Measurements from ENCODE around the gene GALNT9.
"Not testable (repeated sequence)": the region's sequence is repeated elsewhere in the genome, so short reads cannot be mapped to it uniquely, and the experiment has no call there.

GALNT9 gene

DNA sequence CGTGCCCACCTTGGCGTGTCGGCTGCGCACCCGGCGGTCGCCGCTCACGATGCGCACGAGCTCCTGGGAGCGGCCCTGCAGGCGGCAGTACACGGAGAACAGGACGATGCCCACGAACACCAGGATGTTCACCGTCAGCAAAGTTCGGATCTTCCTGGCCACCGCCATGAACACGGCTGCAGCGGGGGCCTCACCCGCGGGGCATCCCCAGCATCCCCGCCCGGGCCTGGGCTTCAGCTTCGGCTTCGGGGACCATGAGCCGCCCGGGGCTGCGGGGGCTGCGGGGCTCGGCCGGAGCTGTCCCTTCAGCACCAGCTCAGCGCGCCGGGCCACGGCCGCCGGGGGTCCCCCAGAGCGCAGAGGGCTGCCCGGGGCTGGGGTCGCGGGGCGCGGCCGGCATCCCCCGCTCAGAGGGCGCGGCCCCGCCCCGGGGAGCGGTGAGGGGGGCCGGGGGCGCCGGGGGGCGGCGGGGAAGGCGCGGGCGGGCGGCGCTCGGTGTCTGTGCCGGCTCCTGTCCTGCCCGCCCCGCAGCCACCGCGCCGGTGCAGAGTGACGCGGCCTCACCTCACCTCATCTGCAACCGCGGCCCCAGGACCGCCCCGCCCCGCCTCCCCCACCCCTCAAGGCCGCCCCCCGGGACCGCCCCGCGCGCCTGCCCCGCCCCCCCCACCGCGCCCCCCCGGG, at the start of gene GALNT9:
Gene GALNT9 (minus strand): TSS at position 554 of the 684 bp plus-strand sequence. CDS start 386 bp downstream, at position 168.
- peak; percentile 23 for DNase-seq

DNA sequence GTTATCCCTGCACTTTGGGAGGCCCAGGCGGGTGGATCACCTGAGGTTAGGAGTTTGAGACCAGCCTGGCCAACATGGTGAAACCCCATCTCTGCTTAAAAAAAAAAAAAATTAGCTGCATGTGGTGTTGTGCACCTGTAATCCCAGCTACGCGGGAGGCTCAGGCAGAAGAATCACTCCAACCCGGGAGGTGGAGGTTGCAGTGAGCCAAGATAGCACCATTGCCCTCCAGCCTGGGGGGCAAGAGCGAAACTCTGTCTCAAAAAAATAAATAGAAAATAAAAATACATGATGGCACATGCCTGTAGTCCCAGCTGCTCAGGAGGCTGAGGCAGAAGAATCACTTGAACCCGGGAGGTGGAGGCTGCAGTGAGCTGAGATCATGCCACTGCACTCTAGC, 49.7 kb upstream of the GALNT9 start:
- not testable (repeated sequence) for DNase-seq

DNA sequence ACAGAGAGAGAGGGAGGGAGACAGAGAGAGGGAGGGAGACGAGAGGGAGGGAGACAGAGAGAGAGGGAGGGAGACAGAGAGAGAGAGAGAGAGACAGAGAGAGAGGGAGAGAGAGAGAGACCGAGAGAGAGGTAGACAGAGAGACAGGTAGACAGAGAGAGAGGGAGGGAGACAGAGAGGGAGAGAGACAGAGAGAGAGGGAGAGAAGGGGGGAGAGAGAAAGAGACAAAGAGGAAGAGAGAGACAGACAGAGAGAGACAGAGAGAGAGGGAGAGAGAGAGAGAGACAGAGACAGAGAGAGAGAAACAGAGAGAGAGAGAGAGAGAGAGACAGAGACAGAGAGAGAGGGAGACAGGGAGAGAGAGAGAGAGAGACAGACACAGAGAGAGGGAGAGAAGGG, 47.8 kb upstream of the GALNT9 start:
- no peak for DNase-seq

DNA sequence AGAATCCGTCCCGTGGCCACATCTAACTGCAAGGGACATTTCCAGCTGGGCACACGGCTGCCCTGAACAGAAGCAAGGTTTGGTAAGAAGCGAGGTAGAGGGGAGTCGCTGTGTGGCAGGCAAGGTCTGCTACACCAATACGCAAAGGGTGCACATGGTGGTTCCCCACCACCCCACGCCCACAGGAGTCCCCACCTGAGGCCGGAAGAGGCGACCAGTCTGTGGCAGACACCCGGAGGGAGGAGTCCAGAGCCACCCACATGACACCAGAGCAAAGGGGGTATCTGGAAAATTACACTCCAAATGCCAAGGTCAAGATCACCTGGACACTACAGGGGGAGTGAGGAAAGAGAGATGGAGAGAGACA, 47.1 kb upstream of the GALNT9 start:
- no peak for DNase-seq

DNA sequence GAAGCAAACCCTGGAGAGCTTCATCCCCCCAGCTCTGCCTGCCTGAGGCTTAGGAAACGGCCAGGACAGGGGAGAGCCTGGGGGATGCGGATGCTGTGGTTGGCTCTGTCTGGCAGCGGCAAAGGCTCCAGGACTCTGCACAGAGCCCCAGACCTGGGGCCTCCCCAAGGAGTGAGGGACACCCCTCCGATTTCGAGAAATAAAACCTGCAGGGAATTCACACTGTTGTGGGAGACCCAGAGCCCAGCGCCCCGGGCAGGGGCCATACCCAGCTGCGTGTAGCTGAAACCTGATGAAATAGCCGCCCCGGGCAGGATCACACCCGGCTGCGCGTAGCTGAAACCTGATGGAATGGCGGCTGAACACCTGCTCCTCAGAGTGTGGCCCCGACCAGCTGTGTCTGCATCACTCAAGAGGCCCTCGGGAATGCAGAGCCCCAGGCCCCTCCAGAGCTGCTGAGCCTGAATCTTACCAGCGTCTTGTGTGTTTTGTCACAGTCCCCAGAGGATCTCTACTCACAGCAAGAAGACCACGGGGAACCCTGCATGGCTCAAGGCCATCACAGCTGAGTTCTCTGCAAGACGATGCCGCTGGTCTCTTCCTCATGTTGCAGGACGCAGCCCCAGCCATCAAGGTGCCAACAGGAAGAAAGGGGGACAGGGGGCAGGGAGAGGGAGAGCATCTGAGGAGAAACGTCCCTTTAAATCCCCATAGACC, 46.5 kb upstream of the GALNT9 start:
- no peak for DNase-seq

DNA sequence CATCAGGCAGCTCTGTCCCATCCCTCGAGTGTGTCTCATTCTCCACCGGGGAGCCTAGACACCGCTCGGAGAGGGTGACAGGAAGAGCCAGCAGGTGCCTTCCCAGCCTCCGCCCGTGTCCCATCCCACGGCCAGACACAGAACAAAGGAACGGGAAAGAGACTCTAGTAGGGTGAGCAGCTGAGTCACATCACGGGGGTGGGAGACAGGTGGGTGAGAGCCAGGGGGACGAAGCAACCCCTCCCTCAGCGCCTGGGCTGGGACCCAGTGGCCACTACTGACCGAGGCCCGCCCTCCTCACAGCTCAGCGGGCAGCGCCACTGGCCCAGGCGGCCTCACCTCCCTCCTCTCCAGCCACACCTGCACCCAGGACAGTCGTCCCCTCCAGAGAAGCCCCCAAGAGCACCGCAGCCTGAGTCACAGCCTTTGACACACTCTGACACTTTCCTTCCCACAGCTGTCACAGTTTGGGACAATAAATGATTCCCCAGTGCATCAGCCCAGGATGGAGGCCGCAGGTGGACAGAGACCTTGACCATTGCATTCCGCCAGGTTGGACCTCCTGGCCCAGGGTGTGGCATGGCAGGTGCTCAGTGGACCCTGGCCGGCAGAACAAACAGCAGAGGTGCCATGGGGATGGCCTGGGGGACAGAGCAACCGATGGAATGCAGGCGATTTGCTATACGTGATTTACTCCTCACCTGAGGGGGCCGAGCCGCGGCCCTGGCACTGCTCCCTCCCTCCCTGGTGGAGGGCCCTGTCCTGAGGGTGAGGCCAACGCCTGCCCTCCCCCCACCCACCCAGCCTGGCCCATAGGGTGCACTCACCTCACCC, 45.4 kb upstream of the GALNT9 start:
- DNase-seq, result no peak

DNA sequence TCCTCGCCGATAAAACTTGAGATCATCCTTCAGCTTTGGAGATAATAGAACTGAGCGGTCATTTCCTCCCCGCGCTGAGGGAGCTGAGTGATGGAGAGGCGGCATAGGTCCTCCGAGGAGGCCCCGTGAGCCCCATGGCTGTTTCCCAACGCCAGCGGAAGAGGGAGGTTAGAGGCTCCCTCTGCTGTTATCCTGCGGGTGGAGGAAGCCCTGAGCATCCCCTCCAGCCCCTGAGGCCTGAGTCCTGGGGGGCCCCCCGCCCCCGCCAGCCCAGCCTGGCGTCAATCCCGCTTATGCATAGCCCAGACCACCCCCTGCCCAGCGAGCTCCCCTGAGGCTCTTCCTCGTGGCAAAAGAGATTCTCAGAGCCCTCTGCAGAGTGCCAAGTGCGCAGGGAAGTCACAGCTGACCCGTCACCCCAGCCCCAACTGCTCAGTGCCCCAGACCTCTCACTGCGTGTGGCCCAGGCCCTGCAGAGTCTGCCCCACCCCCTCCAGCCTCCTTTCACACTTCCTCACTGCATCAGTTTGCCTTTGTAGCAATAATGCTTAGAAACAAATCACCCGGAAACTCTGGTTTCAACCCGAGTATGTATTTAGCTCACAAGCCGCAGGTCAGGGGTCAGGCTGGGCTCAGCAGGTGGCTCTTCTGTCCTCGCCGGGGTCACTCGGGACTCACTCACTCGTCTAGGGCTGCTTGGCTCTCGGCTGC, 44.7 kb upstream of the GALNT9 start:
- no peak for DNase-seq

DNA sequence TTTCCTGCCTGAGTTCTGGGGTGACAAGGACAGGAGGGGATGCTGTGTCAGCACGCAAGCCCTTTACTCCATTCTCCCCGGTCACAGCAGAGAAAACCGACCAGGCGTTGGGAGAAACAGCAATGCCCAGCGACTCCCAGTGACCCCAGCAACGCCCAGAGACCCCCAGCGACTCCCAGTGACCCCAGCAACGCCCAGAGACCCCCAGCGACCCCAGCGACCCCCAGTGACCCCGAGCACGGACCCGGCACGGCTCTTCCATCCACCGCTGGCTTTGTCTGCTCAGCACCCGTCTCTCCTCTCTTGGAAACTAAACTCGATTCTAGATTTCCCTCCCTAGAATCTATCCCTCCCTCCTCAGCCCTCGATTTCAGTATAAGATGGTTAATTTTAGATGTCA, 38.5 kb upstream of the GALNT9 start:
- no peak for DNase-seq

DNA sequence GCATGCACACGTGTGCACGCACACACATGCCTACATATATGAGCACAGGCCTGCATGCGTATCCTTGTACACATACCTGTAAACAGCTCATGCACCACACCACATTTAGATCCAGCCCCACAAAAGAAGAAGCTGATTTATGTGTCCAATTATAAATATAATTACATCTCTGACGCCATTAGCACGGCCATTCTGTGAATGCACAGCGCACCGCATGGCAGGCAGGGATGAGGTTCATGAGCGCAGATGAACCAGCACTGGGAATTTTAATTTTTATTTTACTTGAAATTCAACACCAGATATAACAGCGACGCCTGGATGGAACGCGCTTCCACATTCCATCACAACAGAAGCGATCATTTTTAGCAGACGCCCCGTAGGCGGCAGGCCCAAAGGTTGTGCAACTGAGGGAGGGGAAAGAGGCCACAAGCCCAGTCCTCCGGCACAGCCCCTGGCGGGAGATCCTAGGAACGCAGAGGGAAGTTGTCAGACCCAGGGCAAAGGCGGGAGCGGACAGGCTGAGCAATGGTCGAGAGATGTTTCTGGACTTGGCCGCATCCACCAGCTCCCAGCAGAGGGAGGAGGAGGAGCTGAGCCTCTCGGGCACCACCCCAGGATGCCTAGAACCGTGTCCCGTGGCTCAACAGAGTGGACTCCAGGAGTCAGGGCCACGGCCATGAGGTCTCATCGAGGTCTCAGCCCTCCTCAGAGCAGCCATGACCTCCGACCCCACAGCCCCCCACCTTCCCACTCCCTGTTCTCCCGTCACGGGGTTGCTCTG, 37.9 kb upstream of the GALNT9 start:
- no peak for DNase-seq

DNA sequence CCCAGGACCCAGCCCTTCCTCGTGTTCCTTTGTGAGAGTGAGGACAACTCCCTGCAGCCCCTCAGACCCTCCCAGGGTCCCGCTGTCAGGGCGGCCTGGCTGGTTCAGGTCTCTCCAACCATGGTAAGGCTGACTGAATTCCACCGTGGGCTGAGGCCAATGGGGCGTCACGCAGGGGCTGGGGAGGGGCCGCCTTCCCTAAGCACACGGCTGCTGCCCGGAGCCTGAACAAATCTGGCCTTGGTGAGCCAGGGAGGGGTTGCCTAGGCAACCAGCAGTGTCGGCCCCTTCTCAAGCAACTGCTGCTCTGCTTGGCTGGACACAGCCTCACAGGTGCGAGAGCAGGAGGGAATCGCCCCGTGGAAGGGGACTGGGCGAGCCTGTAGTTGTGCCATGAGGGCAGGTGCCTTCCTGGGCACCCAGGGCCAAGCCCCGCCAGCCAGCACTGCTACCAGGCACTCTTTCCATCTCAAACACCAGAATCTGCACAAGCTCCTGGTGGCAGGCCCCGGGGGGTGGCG, 37.0 kb upstream of the GALNT9 start:
- DNase-seq, result no peak

DNA sequence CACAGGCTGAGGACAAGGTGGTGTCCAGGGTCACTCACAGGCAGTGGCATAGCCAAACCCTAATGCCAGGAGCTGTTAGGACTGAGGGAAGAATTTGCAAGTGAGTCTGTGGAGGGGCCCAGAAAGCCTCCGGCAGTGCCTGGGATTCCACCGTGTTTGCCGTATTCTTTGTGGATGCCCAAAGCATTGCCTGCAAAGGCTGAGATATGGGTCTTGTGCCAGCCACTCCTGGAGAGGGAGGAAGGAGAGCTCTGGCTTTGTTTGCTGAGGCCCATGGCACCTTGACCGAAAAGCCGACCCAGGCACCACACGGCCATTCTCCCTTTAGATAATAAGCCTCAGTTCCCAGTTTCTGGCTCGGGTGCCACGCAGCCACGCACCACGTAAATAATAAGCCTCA, 35.8 kb upstream of the GALNT9 start:
- DNase-seq, result no peak

DNA sequence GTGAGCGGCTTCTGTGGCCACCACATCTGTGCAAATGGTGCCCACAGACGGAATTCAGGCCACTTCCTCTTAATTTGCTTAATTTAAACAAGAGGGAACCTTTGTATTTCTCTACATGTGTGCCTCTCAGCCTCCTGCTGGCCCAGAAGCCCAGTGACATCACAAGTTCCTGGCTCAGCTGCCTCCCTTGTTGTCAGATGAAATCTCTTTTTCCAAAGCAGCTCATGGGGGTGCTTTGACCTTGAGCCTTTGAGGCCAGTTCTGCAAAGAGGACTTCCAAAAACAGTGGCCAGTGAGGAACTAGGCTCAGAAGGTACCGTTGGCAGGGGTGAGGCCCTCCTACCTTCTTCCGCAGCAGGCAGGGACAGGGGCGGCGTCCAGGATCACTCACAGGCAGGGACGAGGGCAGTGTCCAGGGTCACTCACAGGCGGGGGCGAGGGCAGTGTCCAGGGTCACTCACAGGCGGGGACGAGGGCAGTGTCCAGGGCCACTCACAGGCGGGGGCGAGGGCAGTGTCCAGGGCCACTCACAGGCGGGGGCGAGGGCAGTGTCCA, 35.0 kb upstream of the GALNT9 start:
- DNase-seq, result no peak

DNA sequence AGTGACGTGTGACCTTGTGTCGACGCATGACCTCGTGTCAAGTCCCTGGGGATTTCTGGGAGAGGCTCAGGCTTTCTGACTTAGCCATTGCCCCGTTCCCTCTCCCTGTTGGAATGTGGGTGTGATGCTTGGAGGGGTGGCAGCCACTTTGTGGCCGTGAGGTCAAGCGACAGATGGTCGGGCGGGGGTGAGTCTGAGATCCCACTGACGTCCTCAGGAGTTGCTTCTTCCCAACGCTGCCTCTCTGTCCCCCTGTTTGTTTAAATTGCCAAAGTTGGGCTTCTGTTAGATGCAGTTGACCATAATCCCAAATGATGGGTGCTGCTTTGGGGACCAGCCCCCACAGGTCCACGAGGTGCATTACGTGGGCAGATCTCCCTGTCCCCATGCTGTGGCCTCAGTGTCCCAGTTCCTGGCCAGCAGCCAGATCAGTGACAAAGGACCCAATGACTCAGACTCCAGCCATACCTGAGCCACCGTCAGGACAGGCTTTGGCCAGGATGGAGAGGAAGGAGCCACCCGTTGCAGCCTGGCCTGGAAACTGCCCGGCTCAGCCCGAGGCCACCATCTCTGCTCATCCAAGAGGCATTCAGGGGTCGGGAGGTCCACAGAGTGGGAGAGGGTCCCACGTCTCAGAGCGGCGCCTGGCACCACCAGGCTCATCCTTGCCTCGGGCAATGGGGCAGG, 34.4 kb upstream of the GALNT9 start:
- no peak for DNase-seq

DNA sequence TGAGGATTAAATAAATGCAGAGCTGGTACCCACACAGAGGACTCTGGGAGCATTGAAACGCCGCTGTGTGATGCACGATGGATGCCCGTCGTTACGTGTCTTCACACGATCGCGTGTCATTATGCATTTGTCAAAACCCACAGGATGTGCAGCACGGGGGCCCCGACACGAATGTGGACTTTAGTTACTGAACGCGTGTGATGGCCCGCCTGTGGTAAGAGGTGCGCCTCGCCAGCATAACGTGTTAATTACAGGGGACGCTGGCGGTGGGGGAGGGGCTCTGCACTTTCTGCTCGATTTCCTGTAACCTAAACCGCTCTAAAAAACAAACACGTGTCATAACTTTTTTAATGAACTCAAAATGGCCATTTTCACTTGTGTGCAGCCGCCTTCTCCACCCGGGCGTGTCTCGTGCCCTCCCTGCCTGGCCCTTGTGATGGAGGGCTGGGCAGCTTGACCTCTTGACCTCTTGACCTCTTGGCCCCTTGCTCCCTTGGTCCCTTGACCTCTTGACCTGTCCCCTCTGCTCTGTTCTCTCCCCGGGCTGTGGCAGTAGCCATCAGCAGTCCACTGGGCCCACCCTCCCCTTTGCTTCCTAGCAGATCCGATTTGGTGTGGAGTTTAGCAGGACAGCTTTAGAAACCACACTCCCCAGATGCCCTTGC, 33.7 kb upstream of the GALNT9 start:
- DNase-seq, result no peak

DNA sequence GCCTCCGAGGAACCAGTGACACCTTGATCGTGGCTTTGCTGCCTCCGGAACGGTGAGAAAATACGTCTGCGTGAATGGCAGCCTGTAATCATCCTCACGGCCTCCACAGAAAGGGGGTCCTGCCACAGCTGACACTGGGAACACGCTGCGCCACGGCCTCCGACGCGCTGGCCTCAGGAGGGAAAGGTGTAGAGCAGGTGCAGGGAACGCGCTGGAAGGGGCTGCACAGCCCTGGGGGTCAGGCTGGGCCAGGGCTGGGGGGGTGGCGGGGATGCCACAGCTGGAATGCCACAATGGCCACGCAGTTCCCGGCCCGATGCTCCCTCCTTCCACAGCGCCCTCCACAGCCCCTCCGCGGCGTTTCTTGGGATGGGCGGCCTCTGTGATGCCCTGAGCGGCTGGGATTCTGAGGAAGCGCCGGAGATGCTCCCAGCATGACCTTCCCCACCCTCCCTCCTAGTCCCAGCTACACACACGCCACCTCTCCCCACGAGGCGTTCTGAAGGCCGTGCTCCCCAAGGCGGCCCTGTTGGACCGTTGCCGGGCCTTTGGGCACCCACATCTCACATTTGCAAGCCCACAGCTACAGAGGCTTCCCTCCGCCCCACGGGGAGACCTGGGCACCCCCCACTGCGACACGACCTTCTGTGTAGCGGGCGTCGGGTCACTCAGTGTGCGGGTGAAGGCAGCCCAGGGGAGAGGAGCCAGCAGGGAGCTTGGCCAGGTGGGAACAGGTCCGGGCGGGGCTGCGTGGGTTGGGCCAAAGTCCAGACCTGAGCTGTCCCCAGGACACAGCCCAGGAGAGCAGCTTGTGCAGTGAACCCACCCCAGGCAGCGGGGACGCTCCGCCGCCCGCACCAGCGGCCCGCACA, 31.8 kb upstream of the GALNT9 start:
- no peak for DNase-seq

DNA sequence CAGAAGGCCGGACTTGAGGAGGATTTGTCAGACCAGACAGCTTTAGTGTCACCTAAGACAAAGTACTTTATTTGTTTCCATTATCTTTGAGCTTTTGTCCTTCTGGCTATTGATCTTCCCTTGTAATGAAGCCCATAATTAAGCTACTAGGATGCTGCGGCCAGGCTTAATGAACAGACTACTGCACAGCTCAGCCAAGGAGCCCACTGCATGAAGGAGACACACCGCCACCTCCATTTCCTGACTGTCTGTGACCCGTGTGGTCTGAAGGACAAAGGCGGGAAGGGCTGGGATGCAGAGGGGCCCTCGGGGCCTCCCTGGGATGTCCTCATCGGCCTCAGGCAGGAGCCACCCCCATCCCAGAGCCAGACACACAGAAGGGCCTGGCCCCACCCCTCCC, 31.0 kb upstream of the GALNT9 start:
- no peak for DNase-seq

DNA sequence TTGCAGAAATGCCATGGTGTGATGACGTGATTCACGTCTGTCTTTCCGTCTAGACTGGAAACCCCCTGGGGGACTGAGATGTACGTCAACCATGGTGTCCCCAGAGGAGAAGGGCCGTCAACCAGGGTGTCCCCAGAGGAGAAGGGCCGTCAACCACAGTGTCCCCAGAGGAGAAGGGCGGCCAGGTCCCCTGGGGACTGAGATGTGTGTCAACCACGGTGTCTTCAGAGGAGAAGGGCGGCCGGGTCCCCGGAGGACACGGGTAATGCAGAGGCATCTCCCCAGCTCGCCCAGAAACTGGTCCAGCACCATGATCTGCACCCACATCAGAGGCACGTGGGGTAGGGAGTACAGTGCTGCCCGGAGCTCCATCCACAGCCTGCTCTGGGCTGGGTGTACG, 30.6 kb upstream of the GALNT9 start:
- DNase-seq, result no peak

DNA sequence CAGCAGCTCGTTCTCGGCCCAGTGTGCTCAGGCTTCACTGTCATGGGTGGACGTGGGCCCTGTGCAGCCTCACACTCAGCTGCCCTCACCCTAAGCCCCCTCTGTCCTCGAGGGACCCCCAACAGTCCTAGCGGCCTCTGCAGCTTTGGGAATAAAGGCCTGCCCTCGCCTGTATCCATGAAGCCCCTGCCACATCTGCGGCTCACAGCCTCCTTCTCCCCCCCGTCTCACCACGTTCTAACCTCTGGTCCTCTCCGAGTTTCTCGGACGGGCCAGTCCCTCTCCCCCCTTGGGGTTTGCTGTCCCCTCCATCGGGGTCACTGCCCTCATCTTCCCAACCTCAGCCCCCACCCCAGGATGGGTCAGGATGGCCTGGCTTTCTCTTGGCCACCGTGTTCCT, 30.2 kb upstream of the GALNT9 start:
- no peak for DNase-seq

Data from NCI-H2171 (cell line).